HuH-7 (cell line): Measurements from ENCODE around the gene ZBTB40.

Source experiments
- DNase-seq: peaks from one replicate; pipeline ENCODE4 v3.0.0; 2011; ENCODE audit warnings: low spot score

ZBTB40 gene

DNA sequence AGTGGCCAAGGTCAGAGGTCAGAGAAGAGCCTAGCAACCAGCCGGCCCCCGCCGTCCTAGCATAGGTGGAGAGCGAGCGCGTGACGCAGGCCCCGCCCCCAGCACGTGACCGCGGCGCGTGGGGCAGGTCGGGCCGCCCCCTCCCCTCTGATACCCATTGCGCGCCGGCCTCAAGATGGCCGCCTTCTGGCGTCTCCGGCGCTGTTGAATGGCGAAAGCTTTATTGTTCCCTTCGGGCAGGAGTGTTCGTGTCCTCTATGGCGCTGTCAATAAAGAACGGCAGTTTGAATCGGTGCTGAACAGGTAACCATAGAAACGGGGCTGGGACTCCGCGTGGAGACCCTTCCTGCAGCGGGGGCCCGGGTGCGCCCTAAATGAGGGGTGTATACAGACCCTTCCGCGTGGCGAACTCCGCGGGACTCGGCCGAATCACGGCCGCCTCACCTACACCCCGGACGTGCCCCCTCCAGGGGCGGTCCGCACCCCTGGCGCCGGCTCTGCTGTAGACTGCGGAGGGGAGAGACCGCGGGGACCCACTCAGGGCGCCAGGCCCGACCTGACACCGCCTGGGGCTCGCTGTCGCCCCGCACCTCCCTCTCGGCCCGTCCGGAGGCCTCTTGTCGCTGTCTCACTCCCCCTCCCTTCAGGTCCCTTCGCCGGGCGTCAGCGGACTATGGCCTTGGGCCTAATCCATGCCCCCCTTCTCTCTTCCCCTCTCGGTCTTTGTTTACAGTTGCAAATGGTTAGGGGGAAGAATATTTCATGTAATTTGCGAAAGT is at the start of gene ZBTB40:
Gene ZBTB40 (plus strand): TSS at position 150 of the 779 bp plus-strand sequence. CDS start 38,098 bp downstream, outside the sequence.
- DNase-seq = peak; percentile 75

- no peak for DNase-seq
Observed at GRCh38 chr1:22402356-22403053, 49.1 kb upstream of the ZBTB40 start.

DNA sequence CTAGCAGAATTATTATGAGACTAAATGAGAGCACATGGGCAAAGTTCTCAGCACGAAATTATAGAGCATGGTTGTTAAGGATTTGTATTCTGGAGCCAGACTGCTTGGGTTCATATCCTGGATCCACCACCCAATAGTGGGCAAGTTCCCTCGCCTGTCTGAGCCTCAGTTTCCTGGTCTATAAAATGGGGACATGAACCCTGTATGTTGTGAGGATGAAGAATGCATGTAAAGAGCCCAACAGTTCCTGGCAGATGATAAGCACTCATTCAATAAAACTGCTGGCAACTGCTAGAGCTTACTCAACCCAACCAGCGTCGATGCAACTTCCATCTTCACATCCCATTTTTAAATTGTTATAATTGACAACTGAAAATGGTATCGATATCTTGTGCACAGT is 47.2 kb upstream of the ZBTB40 start:
- DNase-seq = no peak

DNA sequence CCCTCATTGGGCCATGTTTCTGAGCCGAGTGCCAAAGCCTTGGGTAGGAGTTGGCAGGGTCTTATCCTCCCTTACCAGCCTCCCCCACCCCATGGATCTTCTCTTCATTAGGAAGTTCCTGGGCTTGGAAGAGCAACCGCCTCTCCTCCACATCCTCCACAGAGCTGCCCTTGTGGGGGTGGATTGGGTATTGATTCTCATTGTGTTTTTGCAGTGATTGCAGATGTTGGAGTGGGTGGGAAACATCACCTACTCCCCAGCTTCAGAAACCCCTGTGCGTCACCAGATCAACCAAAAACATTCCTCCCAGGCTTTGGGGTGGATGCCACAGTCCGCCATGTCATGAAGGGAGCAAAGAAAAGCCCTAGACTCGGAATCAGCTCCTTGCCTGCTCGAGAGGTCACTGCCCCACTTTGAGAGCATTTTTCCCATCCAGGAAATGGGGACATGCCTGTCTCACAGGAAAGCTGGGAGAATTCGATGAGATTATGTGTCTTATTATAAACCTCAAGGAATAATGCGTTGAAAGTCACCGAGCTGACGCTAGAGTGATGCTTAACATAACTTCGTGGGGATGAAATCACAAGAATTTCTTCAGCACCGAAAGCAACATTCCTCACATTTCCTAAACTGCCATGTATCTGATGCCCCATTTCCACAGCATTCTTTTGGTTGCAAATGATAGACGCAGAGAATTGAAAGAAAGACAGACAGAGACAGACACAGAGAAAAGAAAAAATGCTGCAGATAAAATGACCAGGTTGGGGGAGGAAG is 44.7 kb upstream of the ZBTB40 start:
- DNase-seq = no peak

DNA sequence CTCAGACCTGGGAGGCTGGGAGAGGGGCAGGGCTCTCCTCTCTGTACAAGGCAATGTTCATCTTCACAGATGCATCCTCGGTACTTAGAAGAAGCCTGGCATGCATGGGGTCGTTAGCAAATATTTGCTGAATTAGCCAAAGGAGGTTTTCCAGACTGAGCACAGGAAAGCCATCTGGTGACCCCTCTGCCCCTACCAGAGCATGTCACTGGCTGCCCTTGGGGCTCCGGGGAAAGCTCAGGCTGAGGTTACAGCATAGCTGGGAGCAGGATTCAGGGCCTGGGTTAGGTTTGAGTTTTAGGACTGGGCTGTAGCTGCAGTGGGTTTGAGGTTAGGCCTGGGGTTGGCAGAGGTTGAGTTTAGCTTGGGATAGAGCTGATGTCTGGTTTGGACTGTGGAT is 43.4 kb upstream of the ZBTB40 start:
- no peak for DNase-seq

DNA sequence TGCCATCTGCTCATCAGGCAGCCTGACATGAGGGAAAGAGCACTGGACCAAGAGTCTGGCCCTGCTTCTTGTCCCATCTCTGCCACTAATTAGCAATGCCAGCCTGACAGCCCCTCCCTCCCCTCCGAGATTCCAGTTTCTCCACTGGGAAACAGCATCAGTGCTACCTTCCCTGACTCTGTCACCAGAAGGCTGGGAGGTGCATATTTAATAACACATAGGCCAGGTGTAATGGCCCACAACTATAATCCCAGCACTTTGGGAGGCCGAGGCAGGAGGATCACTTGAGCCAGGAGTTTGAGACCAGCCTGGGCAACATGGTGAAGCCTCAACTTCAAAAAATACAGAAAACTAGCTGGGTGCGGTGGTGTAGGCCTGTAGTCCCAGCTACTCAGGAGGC is 41.2 kb upstream of the ZBTB40 start:
- DNase-seq = no peak

DNA sequence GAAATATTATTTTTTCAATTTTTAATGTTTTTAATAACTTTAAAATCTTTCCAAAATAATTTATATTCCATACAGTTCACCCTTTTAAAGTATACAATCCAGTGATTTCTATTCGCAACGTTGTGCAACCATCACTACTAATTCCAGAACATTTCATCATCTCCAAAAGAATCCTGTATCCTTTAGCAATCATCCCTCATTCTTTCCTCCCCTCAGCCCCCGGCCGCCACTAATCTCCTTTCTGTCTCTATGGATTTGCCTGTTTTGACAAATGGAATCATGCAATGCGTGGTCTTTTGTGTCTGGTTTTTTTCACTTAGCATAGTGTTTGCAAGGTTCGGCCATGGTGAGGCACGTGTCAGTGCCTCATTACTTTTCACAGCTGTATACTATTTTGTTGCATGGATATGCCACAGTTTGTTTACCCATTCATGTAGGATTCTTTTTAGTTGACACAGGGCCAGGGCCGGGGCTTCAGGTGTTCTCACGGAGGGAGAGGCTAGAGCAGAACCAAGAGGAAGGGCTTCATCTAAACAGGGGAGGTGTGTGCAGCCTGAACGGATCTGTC is 40.6 kb upstream of the ZBTB40 start:
- no peak for DNase-seq

DNA sequence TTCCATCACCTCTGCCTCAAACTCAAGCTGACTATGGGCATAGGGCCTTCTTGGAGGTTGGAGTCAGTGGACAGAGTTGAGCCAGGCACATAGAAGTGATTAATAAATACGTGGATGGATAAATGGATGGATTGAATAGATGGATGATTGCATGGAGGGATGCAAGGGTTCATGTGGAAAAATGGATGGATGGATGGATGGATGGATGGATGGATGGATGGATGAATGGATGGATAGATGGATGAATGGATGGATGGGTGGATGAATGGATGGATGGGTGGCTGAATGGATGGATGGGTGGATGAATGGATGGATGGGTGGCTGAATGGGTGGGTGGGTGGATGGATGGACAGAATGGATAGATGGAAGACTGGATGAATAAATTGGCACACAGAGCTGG is 40.1 kb upstream of the ZBTB40 start:
- DNase-seq = no peak

- DNase-seq = no peak
Observed at GRCh38 chr1:22412932-22413727, 38.5 kb upstream of the ZBTB40 start.

GRCh38 chr1:22413799-22414198 is 37.9 kb upstream of the ZBTB40 start:
- DNase-seq = no peak

DNA sequence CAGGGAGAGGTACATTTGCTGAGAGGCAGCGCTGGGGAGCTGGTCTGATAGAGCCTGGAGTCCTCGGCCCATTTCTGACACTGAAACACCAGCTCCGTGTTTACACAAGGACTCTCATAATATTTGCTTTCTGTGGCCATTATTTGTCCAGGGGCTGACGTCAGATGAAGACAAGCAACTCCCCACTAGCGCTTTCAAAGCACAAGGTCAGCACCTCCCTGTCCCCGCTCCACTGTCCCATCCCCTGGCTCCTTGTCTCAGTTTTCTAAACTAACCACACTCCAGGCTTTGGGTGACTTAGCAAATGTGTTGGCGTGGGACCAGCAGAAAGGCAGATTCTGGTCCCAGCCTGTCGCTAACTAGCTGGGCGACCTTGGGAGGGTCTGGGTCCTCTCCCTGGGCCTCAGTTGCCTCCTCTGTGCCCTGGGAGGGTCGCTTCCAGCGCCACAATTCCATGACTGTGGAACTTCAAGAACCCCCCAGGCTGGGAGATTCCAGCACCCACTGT is 37.4 kb upstream of the ZBTB40 start:
- DNase-seq = peak; percentile 62

GRCh38 chr1:22415489-22415888 is 36.2 kb upstream of the ZBTB40 start:
- DNase-seq = no peak

- DNase-seq = peak; percentile 77
Observed at GRCh38 chr1:22416555-22417454, 34.8 kb upstream of the ZBTB40 start.

- no peak for DNase-seq
Observed at GRCh38 chr1:22417466-22417865, 34.2 kb upstream of the ZBTB40 start.

DNA sequence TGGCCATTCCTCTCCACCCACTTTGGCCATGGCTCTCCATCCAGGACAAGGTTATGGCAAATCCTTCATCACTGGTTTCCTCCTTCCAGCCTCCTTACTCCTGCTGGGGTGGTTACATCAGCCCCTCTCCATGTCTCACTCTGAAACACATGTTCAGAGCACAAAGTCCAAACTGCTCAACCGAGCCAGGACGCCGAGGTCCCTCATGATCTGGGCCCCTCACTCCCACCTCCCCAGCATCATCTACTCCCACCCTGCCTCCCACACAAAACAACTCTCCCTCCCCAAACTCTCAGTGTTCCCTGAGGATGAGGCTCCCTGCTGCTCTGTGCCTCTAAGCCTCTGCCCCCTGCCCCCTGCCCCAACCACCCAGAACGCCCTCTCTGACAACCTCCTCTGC is 33.3 kb upstream of the ZBTB40 start:
- DNase-seq = no peak

GRCh38 chr1:22418933-22419382 is 32.7 kb upstream of the ZBTB40 start:
- DNase-seq = no peak

- peak; percentile 81 for DNase-seq
Observed at GRCh38 chr1:22420455-22421053, 31.1 kb upstream of the ZBTB40 start.

GRCh38 chr1:22426781-22427180 is 24.9 kb upstream of the ZBTB40 start:
- DNase-seq = no peak

- peak; percentile 50 for DNase-seq
Observed at GRCh38 chr1:22428672-22429071, 23.0 kb upstream of the ZBTB40 start.

DNA sequence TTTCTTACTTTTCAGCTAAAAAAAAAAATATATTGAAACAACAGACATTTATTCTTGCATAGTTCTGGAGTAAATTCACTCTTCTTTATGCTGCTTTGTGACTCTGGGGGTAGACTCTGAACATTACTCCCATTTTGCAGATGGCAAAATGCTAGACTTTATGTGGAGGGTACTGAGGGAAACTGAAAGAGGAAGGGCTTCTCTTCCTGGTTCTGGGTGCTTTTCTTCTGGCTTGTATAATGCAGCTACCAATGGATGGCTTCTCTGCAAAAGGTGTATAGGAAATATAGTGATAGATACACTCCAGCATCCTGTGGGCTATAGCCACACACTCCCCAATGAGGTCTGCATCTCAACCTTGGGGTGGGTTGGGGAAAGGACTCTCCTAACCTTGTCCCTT is 19.7 kb upstream of the ZBTB40 start:
- DNase-seq = no peak
